GM23338 (cell line): ENCODE results near the gene APPBP2. TPM values are rescaled to one million over a fixed set of nuclear protein-coding genes. Genes with fewer than 3 reads are reported as not detected.
"Not testable (repeated sequence)": the region's sequence is repeated elsewhere in the genome, so short reads cannot be mapped to it uniquely, and the experiment has no call there.

Source experiments
- ATAC-seq: fragments of 200-7000 bp; cut with Tn5 transposase; 3 replicates; pipeline ENCODE4 v1.9.1; 2020
- DNase-seq: peaks from one replicate; pipeline ENCODE4 v3.0.0-alpha.2; 2015; ENCODE audit warnings: low spot score
- H2AFZ ChIP-seq: fragments of 200-600 bp; sonication (generic); 2 replicates; pipeline ENCODE4 v1.8.0; 2016; ENCODE audit warnings: antibody characterized with exemption, mild to moderate bottlenecking, moderate library complexity
- H3F3A ChIP-seq: fragments of 200-600 bp; sonication (generic); replicated peaks from 2 replicates; pipeline ENCODE4 v1.8.0; 2017; ENCODE audit warnings: antibody characterized with exemption, mixed run types, low read depth
- H3K27ac ChIP-seq: fragments of 200-600 bp; sonication (generic); 2 replicates; pipeline ENCODE4 v1.6.1; 2016; ENCODE audit warnings: low read depth
- H3K27me3 ChIP-seq: fragments of 200-600 bp; sonication (generic); 2 replicates; pipeline ENCODE4 v1.8.0; 2016; ENCODE audit warnings: mild to moderate bottlenecking, mixed run types, moderate library complexity; ENCODE audit not compliant: insufficient read depth
- H3K36me3 ChIP-seq: fragments of 200-600 bp; sonication (generic); 2 replicates; pipeline ENCODE4 v1.8.0; 2016; ENCODE audit warnings: mild to moderate bottlenecking; ENCODE audit not compliant: insufficient read depth
- H3K4me1 ChIP-seq: fragments of 200-600 bp; sonication (generic); 2 replicates; pipeline ENCODE4 v1.8.0; 2016; ENCODE audit warnings: mild to moderate bottlenecking, moderate library complexity; ENCODE audit not compliant: insufficient read depth
- H3K4me2 ChIP-seq: fragments of 200-600 bp; sonication (generic); 2 replicates; pipeline ENCODE4 v1.7.1; 2017; ENCODE audit warnings: mixed run types
- H3K4me3 ChIP-seq: fragments of 200-600 bp; sonication (generic); 2 replicates; pipeline ENCODE4 v1.6.1; 2016; ENCODE audit warnings: mixed run types
- H3K79me2 ChIP-seq: fragments of 200-600 bp; sonication (generic); replicated peaks from 2 replicates; pipeline ENCODE4 v1.8.0; 2017; ENCODE audit warnings: mild to moderate bottlenecking; ENCODE audit not compliant: insufficient read depth
- H3K9me2 ChIP-seq: fragments of 200-600 bp; sonication (generic); 2 replicates; pipeline ENCODE4 v1.8.0; 2017; ENCODE audit not compliant: insufficient read depth
- H4K20me1 ChIP-seq: fragments of 200-600 bp; sonication (generic); replicated peaks from 2 replicates; pipeline ENCODE4 v1.8.0; 2017; ENCODE audit warnings: mild to moderate bottlenecking; ENCODE audit not compliant: insufficient read depth
- H3K27ac Mint-ChIP-seq: 2 replicates; pipeline ENCODE4 v1.8.0; 2020; ENCODE audit warnings: inconsistent platforms, mild to moderate bottlenecking, moderate library complexity, mixed read lengths
- H3K27me3 Mint-ChIP-seq: 3 replicates; pipeline ENCODE4 v1.8.0; 2022; ENCODE audit warnings: low read depth, mild to moderate bottlenecking, moderate library complexity, mixed read lengths, inconsistent platforms; ENCODE audit not compliant: insufficient read depth, poor library complexity
- H3K36me3 Mint-ChIP-seq: 3 replicates; pipeline ENCODE4 v1.8.0; 2021; ENCODE audit warnings: low read depth, mild to moderate bottlenecking, inconsistent platforms, moderate library complexity, mixed read lengths
- H3K4me1 Mint-ChIP-seq: 3 replicates; pipeline ENCODE4 v1.8.0; 2020; ENCODE audit warnings: mild to moderate bottlenecking, inconsistent platforms, mixed read lengths
- H3K4me3 Mint-ChIP-seq: 3 replicates; pipeline ENCODE4 v1.8.0; 2021; ENCODE audit warnings: moderate library complexity, mild to moderate bottlenecking, inconsistent platforms, mixed read lengths
- H3K9me3 Mint-ChIP-seq: 3 replicates; pipeline ENCODE4 v1.8.0; 2020; ENCODE audit warnings: moderate library complexity, mild to moderate bottlenecking, inconsistent platforms, mixed read lengths
- CREB1 ChIP-seq: fragments of 250-450 bp; sonication (Bioruptor Pico); IDR thresholded peaks from 2 replicates; pipeline ENCODE4 v1.5.0; 2020; ENCODE audit warnings: low read depth, mild to moderate bottlenecking, moderate library complexity
- EZH2 ChIP-seq: fragments of 200-600 bp; sonication (generic); IDR thresholded peaks from one replicate; pipeline ENCODE4 v1.8.0; 2017; ENCODE audit warnings: antibody characterized with exemption, mild to moderate bottlenecking, low read depth; ENCODE audit not compliant: unreplicated experiment
- EZH2phosphoT487 ChIP-seq: fragments of 200-600 bp; sonication (generic); IDR thresholded peaks from one replicate; pipeline ENCODE4 v1.8.1; 2018; ENCODE audit warnings: antibody characterized with exemption; ENCODE audit not compliant: unreplicated experiment
- JUNB ChIP-seq: IDR thresholded peaks from one replicate; pipeline ENCODE4 v1.6.1; 2016; ENCODE audit warnings: antibody characterized with exemption; ENCODE audit not compliant: unreplicated experiment
- NANOG ChIP-seq: IDR thresholded peaks from 2 replicates; pipeline ENCODE4 v1.6.1; 2016; ENCODE audit warnings: antibody characterized with exemption, borderline replicate concordance
- POLR2AphosphoS5 ChIP-seq: IDR thresholded peaks from 2 replicates; pipeline ENCODE4 v1.6.1; 2016; ENCODE audit warnings: antibody characterized with exemption, low read depth
- STAT1 ChIP-seq: IDR thresholded peaks from one replicate; pipeline ENCODE4 v1.6.1; 2016; ENCODE audit warnings: antibody characterized with exemption; ENCODE audit not compliant: unreplicated experiment
- ZNF114 ChIP-seq: fragments of 250-450 bp; sonication (Bioruptor Pico); IDR thresholded peaks from 2 replicates; pipeline ENCODE4 v1.5.0; 2020; ENCODE audit warnings: mild to moderate bottlenecking, moderate library complexity
- ZNF331 ChIP-seq: fragments of 250-450 bp; sonication (Bioruptor Pico); IDR thresholded peaks from 2 replicates; pipeline ENCODE4 v1.5.0; 2020; ENCODE audit warnings: low read depth, mild to moderate bottlenecking, moderate library complexity
- polyA plus RNA-seq: library from polyadenylated mRNA; unstranded; fragments of >200 nt; fragmentation: Nextera tagmentation; extraction: Ambion mirVana; gene quantifications from 2 replicates; pipeline ENCODE4 v1.2.1, GENCODE V29; 2016
- total RNA-seq: library from RNA; depleted of rRNA; stranded (reverse); fragments of >200 nt; shearing (Covaris generic); gene quantifications from 2 replicates; pipeline ENCODE4 v1.2.3, GENCODE V29; 2014
- TF ChIP-seq, protein P1 (sequence below), 2 experiments: fragments of 200-600 bp in 1 of 2; sonication (generic) in 1 of 2; conservative IDR thresholded peaks; 2 replicates each; pipeline versions ENCODE4 v1.5.1 to v1.6.1; 2016 to 2017; ENCODE audit warnings: antibody characterized with exemption in 2 of 2, low read depth in 2 of 2, mild to moderate bottlenecking in 2 of 2, moderate library complexity in 1 of 2
- TF ChIP-seq, protein P2 (sequence below): IDR thresholded peaks from 2 replicates; pipeline ENCODE4 v1.6.1; 2016; ENCODE audit warnings: antibody characterized with exemption
- TF ChIP-seq, protein P3 (sequence below): fragments of 250-450 bp; sonication (Bioruptor Pico); IDR thresholded peaks from 2 replicates; pipeline ENCODE4 v1.5.0; 2020; ENCODE audit warnings: mild to moderate bottlenecking, moderate library complexity

Gene APPBP2
- total and polyA plus RNA-seq, 2 experiments from 2014 or later = 9.3 to 15.0 TPM

DNA sequence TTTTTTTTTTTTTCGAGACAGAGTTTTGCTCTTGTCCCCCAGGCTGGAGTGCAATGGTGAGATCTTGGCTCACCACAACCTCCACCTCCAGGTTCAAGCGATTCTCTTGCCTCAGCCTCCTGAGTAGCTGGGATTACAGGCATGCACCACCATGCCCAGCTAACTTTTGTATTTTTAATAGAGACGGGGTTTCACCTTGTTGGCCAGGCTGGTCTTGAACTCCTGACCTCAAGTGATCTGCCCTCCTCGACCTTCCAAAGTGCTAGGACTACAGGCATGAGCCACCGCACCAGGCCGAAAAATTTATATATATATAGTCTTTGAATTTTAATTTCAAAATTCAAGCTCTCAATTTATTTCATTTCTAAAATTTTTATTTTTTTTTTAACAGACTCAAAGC, 97.6 kb downstream of the APPBP2 start:
- not testable (repeated sequence) for H3K36me3 ChIP-seq, ATAC-seq, H3K4me1 Mint-ChIP-seq, H3K4me3 Mint-ChIP-seq, H3K27me3 Mint-ChIP-seq, H3K79me2 ChIP-seq, H3K4me3 ChIP-seq, H3K27ac ChIP-seq, H3K4me2 ChIP-seq, H4K20me1 ChIP-seq, H3F3A ChIP-seq, H3K27ac Mint-ChIP-seq, DNase-seq, H3K4me1 ChIP-seq, H2AFZ ChIP-seq, H3K27me3 ChIP-seq, H3K9me2 ChIP-seq
- Mint-ChIP-seq H3K9me3 (peaks cover 14% of the 10 kb centered on the region), H3K36me3 (peaks cover 13% of the 10 kb centered on the region)

DNA sequence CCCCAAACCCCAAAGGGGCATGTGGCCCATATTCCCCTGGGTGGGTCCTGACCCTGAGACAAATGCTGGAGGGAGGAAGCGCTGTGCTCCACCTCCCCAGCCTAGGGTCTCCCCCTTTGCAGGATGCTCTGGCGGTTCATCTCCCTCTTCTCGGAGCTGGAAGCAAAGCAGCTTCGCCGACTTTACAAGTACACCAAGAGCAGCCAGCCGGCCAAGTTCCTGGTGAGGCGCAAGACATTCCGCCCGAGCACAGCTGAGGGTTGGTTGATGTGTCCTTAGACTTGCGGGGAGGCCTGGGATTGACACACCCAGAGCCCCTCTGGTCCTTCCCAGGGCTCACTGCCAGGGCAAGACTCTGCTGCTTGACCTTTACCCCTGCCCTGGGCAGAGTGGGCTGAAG, 99.4 kb downstream of the APPBP2 start:
- Histone ChIP-seq H3K9me2 (no peaks in the 10 kb centered on the region), H3K36me3 (no peaks in the 10 kb centered on the region; the same call in 1 of the 2 replicates), H3K27ac (no peak overlapping the region), H3K4me2 (no peak overlapping the region), H3K4me1 (peaks cover 9% of the 10 kb centered on the region), H3K27me3 (peaks cover 15% of the 10 kb centered on the region), H3K79me2 (no peaks in the 10 kb centered on the region), H4K20me1 (no peaks in the 10 kb centered on the region), H3K4me3 (no peak overlapping the region), H2AFZ (no peak overlapping the region), H3F3A (peaks cover 6% of the 10 kb centered on the region; the same call in 1 of the 2 replicates)
- Mint-ChIP-seq H3K27ac (no peak overlapping the region), H3K9me3 (no peaks in the 10 kb centered on the region), H3K27me3 (peaks cover 5% of the 10 kb centered on the region), H3K4me3 (no peak overlapping the region), H3K4me1 (peaks cover 12% of the 10 kb centered on the region; the same call in 2 of the 3 replicates), H3K36me3 (no peaks in the 10 kb centered on the region)
- DNase-seq (no peak), ATAC-seq (no peak)
- TF ChIP-seq CREB1 (CRISPR knock-in tag) = no peak
- TF ChIP-seq ZNF114 (CRISPR knock-in tag) = no peak
- TF ChIP-seq, protein P1, sequence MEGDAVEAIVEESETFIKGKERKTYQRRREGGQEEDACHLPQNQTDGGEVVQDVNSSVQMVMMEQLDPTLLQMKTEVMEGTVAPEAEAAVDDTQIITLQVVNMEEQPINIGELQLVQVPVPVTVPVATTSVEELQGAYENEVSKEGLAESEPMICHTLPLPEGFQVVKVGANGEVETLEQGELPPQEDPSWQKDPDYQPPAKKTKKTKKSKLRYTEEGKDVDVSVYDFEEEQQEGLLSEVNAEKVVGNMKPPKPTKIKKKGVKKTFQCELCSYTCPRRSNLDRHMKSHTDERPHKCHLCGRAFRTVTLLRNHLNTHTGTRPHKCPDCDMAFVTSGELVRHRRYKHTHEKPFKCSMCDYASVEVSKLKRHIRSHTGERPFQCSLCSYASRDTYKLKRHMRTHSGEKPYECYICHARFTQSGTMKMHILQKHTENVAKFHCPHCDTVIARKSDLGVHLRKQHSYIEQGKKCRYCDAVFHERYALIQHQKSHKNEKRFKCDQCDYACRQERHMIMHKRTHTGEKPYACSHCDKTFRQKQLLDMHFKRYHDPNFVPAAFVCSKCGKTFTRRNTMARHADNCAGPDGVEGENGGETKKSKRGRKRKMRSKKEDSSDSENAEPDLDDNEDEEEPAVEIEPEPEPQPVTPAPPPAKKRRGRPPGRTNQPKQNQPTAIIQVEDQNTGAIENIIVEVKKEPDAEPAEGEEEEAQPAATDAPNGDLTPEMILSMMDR (conservative IDR thresholded peaks at IDR 0.05; ENCODE audit: low read depth in 2 of 2) = no peak
- no peak for TF ChIP-seq JUNB
- TF ChIP-seq, protein P2, sequence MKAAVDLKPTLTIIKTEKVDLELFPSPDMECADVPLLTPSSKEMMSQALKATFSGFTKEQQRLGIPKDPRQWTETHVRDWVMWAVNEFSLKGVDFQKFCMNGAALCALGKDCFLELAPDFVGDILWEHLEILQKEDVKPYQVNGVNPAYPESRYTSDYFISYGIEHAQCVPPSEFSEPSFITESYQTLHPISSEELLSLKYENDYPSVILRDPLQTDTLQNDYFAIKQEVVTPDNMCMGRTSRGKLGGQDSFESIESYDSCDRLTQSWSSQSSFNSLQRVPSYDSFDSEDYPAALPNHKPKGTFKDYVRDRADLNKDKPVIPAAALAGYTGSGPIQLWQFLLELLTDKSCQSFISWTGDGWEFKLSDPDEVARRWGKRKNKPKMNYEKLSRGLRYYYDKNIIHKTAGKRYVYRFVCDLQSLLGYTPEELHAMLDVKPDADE = no peak
- TF ChIP-seq NANOG = no peak
- TF ChIP-seq STAT1 = no peak
- no peak for TF ChIP-seq EZH2phosphoT487
- TF ChIP-seq EZH2 = no peak
- TF ChIP-seq POLR2AphosphoS5 = no peak
- TF ChIP-seq, protein P3, sequence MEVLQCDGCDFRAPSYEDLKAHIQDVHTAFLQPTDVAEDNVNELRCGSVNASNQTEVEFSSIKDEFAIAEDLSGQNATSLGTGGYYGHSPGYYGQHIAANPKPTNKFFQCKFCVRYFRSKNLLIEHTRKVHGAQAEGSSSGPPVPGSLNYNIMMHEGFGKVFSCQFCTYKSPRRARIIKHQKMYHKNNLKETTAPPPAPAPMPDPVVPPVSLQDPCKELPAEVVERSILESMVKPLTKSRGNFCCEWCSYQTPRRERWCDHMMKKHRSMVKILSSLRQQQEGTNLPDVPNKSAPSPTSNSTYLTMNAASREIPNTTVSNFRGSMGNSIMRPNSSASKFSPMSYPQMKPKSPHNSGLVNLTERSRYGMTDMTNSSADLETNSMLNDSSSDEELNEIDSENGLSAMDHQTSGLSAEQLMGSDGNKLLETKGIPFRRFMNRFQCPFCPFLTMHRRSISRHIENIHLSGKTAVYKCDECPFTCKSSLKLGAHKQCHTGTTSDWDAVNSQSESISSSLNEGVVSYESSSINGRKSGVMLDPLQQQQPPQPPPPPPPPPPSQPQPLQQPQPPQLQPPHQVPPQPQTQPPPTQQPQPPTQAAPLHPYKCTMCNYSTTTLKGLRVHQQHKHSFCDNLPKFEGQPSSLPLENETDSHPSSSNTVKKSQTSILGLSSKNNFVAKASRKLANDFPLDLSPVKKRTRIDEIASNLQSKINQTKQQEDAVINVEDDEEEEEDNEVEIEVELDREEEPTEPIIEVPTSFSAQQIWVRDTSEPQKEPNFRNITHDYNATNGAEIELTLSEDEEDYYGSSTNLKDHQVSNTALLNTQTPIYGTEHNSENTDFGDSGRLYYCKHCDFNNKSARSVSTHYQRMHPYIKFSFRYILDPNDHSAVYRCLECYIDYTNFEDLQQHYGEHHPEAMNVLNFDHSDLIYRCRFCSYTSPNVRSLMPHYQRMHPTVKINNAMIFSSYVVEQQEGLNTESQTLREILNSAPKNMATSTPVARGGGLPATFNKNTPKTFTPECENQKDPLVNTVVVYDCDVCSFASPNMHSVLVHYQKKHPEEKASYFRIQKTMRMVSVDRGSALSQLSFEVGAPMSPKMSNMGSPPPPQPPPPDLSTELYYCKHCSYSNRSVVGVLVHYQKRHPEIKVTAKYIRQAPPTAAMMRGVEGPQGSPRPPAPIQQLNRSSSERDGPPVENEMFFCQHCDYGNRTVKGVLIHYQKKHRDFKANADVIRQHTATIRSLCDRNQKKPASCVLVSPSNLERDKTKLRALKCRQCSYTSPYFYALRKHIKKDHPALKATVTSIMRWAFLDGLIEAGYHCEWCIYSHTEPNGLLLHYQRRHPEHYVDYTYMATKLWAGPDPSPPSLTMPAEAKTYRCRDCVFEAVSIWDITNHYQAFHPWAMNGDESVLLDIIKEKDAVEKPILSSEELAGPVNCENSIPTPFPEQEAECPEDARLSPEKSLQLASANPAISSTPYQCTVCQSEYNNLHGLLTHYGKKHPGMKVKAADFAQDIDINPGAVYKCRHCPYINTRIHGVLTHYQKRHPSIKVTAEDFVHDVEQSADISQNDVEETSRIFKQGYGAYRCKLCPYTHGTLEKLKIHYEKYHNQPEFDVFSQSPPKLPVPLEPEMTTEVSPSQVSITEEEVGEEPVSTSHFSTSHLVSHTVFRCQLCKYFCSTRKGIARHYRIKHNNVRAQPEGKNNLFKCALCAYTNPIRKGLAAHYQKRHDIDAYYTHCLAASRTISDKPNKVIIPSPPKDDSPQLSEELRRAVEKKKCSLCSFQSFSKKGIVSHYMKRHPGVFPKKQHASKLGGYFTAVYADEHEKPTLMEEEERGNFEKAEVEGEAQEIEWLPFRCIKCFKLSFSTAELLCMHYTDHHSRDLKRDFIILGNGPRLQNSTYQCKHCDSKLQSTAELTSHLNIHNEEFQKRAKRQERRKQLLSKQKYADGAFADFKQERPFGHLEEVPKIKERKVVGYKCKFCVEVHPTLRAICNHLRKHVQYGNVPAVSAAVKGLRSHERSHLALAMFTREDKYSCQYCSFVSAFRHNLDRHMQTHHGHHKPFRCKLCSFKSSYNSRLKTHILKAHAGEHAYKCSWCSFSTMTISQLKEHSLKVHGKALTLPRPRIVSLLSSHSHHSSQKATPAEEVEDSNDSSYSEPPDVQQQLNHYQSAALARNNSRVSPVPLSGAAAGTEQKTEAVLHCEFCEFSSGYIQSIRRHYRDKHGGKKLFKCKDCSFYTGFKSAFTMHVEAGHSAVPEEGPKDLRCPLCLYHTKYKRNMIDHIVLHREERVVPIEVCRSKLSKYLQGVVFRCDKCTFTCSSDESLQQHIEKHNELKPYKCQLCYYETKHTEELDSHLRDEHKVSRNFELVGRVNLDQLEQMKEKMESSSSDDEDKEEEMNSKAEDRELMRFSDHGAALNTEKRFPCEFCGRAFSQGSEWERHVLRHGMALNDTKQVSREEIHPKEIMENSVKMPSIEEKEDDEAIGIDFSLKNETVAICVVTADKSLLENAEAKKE (CRISPR knock-in tag) = no peak
- TF ChIP-seq ZNF331 (CRISPR knock-in tag) = no peak
